SKM-1 (cell line): ENCODE results near the gene NF1.
"Not testable (repeated sequence)": the region's sequence is repeated elsewhere in the genome, so short reads cannot be mapped to it uniquely, and the experiment has no call there.

ENCODE experiments used
- DNase-seq: peaks from one replicate; lab custom pipeline; 2025; ENCODE audit not compliant: unreplicated experiment; lab: John Stamatoyannopoulos, UW

Gene NF1

DNA sequence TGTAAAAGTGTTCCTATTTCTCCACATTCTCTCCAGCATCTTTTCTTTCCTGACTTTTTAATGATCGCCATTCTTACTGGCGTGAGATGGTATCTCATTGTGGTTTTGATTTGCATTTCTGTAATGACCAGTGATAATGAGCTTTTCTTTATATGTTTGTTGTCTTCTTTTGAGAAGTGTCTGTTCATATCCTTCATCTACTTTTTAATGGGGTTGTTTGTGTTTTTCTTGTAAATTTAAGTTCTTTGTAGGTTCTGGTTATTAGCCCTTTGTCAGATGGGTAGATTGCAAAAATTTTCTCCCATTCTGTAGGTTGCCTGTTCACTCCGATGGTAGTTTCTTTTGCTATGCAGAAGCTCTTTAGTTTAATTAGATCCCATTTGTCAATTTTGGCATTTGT is 81.4 kb downstream of the NF1 start:
- DNase-seq, result not testable (repeated sequence)

DNA sequence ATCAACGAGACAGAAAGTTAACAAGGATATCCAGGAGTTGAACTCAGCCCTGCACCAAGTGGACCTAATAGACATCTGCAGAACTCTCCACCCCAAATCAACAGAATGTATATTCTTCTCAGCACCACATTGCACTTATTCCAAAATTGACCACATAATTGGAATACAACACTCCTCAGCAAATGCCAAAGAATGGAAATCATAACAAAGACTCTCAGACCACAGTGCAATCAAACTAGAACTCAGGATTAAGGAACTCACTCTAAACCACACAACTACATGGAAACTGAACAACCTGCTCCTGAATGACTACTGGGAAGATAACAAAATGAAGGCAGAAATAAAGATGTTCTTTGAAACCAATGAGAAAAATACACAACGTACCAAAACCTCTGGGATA is 84.2 kb downstream of the NF1 start:
- DNase-seq, result not testable (repeated sequence)

DNA sequence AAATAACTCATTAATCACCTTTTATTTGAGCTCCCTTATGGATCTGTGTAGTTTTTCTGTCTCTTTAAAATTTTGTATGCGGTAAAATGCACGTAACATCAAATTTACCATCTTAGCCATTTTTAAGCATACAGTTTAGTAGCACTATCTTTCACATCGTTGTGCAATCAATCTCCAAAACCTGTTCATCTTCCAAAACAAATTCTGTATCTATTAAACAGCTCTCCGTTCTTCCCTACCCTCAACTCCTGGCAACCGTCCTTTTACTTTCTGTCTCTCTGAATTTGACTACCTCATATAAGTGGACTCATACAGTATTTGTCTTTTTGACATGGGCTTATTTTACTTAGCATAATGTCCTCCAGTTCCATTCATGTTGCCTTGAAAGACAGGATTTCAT is 100.5 kb downstream of the NF1 start:
- no peak for DNase-seq

DNA sequence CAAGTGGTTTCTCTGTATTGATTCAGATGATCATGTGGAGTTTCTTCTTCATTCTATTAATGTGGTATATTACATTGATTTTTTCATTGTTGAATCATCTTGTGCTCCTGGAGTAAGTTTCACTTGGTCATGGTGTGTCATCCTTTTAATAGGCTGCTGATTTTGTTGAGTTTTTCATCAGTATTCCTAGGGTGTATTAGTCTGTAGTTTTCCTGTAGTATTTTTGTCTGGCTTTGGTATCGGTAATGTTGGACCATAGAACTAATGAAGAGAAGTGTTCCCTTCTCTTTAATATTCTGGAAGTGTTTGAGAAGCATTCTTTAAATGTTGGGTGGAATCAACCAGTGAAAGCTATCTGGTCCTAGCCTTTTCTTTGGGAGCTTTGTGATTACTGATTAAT is 103.2 kb downstream of the NF1 start:
- no peak for DNase-seq

DNA sequence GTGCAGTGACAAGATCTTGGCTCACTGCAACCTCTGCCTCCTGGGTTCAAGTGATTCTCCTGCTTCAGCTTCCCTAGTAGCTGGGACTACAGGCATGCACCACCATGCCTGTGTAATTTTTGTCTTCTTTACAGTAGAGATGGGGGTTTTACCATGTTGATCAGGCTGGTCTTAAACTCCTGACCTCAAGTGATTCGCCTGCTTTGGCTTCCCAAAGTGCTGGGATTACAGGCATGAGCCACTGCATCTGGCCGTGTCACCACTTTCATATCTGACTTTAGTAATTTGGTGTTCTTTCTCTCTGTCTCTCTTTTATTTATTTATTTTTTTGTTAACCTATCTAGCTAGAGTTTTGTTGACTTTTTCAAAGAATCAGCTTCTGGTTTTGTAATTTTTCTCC is 103.9 kb downstream of the NF1 start:
- not testable (repeated sequence) for DNase-seq

DNA sequence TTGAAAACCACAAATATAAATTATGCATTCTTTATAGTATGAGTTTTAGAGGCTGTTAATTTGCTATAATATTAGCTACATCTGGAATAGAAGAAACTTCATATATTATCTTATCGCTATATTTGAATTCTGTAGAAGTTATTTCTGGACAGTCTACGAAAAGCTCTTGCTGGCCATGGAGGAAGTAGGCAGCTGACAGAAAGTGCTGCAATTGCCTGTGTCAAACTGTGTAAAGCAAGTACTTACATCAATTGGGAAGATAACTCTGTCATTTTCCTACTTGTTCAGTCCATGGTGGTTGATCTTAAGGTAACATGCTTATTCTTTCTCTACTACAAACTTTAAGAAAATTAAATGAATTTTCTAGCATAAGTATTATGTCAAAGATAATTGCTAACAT is 105.5 kb downstream of the NF1 start:
- no peak for DNase-seq

DNA sequence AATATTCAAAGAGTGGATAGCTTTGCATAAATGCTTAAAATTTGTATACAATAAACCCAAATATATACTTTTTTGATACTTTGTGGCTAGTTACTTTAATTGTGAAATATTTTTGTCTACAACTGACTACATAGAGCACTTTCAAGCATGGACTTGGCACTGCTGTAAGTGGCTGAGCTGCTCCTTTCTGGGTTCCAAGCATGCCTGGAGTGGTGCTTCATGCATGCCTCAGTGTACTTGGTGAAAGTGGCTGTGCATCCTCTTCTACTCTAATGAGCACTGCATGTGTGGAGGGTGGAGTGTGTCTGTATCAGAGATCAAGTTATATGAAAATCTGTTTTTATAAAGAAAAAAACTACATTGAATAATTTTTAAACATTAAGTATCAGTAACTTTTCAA is 108.2 kb downstream of the NF1 start:
- DNase-seq, result no peak

DNA sequence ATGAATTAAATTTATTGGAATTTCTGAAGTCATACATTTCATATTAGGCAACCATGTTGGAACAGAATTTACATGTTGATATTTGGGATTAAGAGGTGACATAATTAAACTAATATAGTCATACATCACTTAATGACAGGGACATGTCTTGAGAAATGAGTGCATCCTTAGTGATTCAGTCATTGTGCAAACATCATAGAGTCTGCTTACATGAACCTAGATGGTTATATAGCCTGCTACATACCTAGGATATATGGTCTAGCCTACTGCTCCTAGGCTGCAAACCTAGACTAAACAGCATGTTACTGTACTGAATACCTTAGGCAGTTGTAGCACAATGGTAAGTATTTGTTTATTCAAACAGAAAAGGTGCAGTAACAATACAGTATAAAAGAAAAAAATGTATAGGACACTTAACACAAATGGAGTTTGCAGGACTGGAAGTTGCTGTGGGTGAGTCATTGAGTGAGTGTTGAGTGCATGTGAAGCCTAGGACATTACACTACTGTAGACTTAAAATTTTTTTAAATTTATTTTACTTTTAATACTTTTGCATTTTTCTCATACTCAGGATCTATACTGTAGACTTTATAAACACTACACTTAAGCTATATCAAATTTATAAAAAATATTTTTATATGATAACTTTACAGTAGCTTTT is 116.7 kb downstream of the NF1 start:
- DNase-seq, result no peak

DNA sequence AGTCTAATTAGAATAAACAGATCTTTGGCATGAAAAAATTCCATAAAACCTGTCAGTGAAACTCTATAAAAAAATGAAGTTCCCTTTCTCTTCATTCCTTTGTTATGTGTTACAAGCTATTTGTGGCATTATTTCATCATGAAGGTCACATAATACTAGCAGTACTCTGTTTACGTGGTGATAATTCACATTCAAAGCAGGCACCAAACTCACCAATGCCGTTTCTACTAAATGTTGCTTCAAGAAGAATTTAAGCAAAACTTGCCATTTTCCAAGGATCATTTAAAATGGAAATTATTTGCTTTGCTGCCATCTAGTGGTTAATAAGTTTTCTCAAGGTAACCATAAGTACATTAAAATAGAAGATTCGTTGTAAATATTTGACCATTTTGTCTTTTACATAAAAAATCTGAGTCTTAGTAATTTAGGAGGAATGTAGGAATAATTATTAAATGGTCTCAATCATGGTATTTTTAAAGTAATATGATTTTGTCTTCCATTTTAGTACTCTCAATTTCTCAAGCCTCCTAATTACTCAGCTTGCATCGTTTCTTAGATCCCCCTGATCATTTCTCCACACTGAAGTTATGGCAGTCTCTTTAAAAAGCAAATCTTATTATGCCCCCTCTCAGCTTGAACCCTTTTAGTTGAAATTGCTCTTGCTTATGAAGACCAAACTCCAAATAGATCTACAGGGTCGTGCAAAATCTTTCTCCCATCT is 121.4 kb downstream of the NF1 start:
- no peak for DNase-seq

DNA sequence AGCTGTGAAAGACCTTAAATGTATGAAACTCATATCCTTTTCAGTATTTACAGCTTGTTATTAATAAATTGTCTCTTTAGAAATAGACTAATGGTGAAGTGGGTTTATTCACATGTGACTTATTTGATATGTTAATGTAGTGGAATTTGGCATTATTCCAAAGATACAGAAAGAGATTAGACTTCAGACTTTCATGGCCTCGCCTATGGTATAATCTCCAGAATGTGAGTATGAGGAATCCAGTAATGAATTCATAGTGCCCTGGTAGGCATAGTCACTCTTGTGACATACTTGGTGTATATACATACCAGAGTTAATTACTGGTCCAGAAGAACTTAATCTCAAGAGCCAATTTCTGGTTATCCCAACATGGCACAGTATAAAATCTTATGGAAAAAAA is 129.6 kb downstream of the NF1 start:
- DNase-seq, result no peak

DNA sequence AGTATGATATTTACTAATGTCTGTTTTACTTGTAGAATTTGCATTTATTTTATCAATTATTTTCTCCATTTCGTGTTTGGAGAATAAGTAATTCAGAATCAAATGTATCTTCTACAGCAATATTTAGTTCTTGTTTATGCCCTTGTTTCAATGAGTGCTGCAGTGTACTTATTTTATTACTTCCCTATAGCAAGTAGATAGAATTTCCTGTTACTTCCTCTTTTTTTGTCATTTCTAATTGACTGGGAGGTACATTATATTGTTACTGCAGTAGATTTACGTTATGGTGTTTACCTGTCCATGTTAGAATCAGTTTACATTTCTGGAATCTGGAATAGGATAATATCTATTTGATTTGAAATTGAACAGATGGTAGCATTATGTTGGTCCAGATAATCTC is 131.1 kb downstream of the NF1 start:
- DNase-seq, result peak; percentile 52

DNA sequence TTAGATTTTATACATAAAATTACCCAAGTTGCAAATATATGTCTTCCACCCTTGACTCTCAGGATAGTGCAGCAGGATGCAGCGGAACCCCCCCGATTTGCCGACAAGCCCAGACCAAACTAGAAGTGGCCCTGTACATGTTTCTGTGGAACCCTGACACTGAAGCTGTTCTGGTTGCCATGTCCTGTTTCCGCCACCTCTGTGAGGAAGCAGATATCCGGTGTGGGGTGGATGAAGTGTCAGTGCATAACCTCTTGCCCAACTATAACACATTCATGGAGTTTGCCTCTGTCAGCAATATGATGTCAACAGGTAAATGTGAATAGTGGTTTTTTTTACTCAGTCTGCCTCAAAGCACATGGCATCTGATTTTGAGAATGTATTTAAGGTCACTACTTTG is 131.6 kb downstream of the NF1 start:
- DNase-seq, result peak; percentile 3

DNA sequence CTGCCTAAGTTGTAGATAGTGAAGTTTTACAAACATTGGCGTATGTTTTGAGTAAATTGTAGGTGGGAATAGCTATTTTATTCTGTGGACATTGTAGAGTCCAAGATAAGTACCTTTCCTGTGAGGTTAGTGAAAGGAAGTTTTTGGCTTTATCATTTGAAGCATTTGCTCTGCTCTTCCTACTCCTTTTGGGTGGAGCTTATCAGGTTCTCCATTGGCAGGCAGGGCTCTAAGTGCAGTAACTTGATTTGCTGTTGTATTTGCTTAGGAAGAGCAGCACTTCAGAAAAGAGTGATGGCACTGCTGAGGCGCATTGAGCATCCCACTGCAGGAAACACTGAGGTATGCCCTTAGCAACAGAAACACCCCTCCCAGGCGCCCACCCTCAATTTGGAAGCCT is 132.2 kb downstream of the NF1 start:
- no peak for DNase-seq

DNA sequence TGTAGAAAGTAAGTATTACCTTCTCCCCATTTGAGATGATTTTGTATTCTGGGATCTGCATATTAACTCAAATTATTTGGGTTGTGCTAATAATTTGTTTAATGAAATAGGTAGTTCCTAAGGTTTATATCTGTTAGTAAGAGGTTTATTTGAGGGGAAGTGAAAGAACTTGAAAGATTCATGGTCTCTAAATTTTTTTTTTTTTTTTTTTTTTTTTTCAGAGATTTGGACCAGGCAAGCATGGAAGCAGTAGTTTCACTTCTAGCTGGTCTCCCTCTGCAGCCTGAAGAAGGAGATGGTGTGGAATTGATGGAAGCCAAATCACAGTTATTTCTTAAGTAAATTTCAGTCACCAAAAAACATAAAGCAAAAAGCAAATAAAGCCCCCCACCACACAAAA is 137.1 kb downstream of the NF1 start:
- no peak for DNase-seq

DNA sequence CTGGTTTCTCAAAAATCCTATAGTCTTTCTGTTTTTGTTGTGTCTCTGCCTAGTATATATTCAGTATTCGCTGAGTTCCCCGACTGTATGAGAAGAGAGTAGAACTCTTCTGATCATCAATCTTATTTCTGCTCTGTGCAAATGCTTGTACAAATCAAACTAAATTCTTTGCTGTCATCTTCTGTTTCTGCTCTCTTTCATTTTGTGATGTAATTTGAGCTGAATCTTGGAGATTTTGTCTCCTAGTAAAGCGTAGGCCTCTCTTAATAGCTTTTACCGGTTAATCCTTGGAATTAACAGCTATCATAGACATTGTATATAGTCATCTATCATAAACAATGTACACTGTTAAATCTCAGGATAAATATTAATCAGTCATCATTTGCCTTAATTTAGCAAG is 140.3 kb downstream of the NF1 start:
- no peak for DNase-seq

DNA sequence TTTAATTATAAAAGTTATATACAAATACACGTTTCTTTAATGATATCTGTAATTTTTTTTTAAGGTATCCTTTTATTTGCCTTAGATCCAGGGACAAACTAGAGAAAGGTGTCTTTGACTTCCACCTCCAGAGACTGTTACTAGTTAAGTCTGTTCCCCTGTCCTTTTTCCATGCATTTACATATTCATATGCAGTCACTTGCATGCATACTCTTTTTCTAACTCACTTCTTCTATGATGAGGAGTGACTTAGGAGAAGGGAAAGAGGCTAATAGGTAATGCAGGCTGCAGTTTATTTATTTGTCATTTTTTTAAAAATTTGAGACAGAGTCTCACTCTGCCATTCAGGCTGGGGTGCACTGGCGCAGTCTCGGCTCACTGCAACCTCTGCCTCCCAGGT is 141.4 kb downstream of the NF1 start:
- DNase-seq, result no peak

DNA sequence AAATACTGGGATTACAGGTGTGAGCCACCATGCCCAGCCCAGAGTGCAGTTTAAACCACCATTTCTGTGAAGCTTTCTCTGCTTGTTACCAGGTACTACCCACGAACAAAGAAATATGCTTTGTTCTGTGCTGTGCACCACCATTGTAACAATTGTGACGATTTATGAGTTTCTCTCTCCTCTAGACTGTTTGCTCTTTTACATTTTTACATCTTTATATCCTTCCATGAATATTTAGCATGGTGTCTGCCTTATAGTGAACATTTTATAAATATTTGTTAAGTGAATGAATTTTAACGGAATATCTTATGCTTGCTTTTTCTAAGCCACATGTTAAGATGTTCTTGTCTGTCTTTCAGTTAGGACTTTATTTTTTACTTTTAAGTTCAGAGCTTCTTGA is 141.9 kb downstream of the NF1 start:
- DNase-seq, result no peak

DNA sequence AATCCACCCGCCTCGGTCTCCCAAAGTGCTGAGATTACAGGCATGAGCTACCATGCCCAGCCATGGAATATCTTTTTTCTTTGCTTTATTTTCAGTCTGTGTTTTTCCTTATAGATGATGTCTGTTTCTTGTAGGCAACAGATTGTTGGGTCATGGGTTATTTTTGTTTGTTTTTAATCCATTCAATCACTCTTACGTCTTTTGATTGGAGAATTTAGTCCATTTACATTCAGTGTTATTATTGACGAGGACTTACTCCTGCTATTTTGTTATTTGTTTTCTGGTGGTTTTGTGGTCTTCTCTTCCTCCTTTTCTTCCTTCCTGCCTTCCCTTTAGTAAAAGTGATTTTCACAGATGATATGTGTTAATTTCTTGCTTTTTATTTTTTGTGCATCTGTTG is 146.3 kb downstream of the NF1 start:
- DNase-seq, result no peak

DNA sequence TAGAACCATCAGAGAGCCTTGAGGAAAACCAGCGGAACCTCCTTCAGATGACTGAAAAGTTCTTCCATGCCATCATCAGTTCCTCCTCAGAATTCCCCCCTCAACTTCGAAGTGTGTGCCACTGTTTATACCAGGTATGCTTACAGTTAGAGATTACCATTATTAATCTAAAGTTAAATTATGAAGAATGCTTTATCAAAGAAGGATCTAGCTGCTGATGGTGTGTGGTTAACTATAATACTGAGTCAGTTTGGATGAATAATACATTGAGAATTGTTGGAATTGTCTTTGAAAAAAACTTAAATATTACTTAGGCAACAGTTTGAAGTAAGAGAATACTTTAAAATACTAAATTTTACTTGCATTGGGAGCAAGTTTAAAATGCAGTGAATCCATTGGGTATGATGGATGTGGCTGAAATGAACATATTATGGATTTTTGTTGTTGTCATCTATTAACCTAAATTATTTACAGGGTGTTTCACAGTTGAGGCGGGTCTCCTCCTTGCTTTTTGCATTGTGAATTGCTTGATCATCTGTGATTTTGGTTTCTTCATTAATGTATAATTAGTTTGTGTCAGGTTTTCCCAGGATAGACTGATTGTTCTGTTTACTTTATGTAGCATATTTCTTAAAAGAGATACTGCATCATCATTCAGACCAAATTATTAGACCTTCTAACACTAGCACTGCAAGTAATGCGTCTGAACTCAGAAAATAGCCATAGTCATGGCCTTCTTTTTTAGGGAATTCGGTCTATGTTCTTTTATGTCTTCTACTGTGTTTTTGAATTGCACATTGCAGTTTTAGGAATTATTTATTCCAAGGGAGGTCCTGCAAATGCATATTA is 154.4 kb downstream of the NF1 start:
- DNase-seq, result no peak

DNA sequence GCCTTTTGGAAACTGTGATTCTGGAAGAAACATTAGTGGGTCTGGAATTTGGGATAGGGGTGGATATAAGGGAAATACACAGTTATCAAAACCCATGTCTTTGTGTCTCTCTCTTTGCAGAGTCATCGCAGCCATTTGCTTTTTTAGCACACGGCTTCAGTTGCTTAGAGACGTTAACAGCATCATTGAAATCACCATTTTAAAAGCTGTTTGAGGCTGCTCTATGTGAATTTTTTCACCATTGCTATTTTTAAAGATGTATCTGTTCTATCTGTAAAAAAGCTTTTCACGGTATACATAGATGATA is 155.0 kb downstream of the NF1 start:
- no peak for DNase-seq

DNA sequence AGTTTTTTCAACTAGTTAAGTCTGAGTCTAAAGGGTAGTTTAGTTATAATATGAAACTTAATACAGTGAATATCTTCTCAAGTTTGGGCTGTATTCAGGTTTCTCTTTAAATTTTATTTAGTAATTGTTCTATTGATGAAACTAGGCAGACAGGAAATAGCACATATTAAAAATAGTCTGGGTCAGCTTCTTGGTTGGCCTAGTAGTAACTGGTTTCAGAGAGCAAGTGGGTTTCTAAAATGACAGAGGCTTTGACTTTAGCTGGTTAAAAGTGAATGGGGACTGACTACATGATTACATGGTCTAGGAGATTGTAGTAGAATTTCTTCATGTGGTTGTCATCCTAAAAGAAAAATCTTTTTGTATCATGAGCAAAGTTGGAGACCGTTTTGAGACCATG is 155.5 kb downstream of the NF1 start:
- no peak for DNase-seq
